Body of pancreas (tissue), 4 donors: ENCODE data around the gene MAST4.

Source experiments
- CTCF ChIP-seq, 7 experiments: fragments of 450-650 bp in 4 of 7; fragments of 200-600 bp in 3 of 7; sonication (generic) in 3 of 7; IDR thresholded peaks; one replicate each; pipeline ENCODE4 v1.5.1; 2016 to 2019; ENCODE audit warnings: antibody characterized with exemption in 7 of 7
- POLR2A ChIP-seq, 3 donors: fragments of 450-650 bp; IDR thresholded peaks; one replicate each; pipeline ENCODE4 v1.6.1; 2016; ENCODE audit warnings: antibody characterized with exemption in 3 of 3, mild to moderate bottlenecking in 2 of 3

GRCh38 chr5:66653325-66653724, 57.1 kb downstream of the MAST4 start:
- TF ChIP-seq CTCF (IDR thresholded peaks at IDR 0.05) (no peak), POLR2A (IDR thresholded peaks at IDR 0.05) (no peak)
